HG03025 (cell line): Measurements from ENCODE around the gene ABCC4.
A peak's percentile ranks its signal among the peaks of the same experiment; 100 is the strongest.
"Not testable (repeated sequence)": the region's sequence is repeated elsewhere in the genome, so short reads cannot be mapped to it uniquely, and the experiment has no call there.

Source experiments
- ATAC-seq: cut with Tn5 transposase; IDR thresholded peaks from one replicate; pipeline ENCODE4 v1.9.1; 2021; ENCODE audit warnings: mild to moderate bottlenecking, moderate library complexity; ENCODE audit not compliant: unreplicated experiment, low FRiP score

The ABCC4 gene

DNA sequence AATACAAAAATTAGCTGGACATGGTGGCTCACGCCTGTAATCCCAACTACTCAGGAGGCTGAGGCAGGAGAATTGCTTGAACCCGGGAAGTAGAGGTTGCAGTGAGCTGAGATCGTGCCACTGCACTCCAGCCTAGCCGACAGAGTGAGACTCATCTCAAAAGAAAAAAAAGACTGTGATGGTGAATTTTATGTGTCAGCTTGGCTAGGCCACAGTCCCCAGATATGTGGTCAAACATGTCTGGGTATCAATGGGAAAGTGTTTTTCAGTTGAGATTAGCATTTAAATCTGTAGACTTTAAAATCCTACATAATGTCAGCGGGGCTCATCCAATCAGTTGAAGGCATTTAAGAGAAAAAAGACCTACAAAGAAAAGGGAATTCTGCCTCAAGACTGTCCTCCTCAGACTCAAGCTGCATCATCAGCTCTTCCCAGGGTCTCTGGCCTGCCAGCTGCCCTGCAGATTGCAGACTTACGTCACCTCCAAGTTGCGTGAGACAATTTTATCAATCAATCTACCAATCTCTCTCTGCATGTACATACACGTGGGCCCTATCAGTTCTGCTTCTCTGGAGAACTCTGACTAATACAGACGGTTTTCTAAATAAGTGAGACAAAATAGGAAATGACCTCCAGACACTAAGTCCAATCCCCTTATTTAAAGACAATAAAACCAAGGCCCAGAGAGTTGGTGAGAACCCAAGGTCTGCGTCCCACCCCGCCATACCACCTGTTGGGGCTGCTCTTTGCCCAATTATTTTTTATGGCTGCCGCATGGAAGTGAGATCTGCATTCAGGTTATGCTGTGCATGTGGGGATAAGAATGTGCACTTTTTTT, 99.2 kb downstream of the ABCC4 start:
- ATAC-seq = no peak

DNA sequence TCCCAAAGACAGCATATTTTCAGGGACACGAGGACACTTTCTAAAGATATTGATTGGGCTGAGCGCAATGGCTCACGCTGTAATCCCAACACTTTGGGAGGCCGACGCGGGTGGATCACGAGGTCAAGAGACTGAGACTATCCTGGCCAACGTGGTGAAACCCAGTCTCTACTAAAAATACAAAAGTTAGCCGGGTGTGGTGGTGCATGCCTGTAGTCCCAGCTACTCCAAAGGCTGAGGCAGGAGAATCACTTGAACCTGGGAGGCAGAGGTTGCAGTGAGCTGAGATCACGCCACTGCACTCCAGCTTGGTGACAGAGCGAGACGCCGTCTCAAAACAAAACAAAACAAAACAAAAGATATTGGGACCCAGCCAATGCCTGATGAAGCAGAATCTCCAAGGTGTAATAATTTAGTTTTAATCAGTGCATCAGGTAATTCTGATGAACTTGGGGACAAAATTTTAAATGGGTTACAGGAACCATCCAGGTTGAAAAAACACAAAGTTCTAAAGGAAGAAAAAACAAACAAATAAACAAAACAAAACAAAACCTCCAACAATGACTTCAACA, 100.8 kb downstream of the ABCC4 start:
- not testable (repeated sequence) for ATAC-seq

DNA sequence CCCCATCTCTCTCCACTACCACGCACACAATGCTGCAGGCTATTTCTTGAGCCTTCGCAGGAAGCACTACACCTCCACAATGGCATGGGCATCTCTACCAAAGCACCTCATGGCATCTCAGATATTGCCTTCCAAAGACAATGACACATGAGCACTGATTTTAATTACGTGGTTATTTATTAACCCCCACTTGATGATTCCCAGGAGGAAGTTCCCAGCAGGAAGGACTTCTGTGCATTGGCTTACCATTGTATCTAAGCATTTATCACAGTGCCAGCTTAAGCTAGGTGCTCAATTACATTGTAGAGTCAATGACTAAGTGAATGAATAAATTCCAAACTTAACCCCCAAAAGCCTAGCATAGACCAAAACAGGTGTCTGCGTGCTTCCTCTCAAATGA, 101.4 kb downstream of the ABCC4 start:
- ATAC-seq = no peak

DNA sequence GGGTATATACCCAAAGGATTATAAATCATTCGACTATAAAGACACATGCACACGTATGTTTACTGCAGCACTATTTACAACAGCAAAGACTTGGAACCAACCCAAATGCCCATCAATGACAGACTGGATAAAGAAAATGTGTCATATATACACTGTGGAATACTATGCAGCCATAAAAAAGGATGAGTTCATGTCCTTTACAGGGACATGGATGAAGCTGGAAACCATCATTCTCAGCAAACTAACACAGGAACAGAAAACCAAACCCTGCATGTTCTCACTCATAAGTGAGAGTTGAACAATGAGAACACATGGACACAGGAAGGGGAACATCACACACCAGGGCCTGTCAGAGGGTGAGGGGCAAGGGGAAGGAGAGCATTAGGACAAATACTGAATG, 102.6 kb downstream of the ABCC4 start:
- ATAC-seq = not testable (repeated sequence)

DNA sequence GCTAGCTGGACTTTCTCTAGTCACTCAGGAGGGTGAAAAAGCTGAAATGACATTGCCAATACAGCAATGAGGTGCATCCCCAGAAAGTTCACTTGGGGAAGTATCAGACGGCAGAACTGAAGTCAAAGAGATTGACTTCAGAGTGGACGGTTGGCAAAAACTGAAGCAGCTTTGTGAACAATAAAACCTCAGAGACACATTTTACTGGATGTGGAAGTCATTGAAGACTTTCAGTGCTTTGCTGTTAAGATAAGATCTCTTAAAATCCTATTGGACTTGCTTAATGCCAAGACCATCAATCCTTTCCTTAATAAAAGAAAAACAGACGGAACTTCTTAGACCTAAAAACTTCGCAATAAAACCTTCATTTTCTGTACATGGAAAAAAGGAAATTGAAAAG, 103.7 kb downstream of the ABCC4 start:
- ATAC-seq = no peak

DNA sequence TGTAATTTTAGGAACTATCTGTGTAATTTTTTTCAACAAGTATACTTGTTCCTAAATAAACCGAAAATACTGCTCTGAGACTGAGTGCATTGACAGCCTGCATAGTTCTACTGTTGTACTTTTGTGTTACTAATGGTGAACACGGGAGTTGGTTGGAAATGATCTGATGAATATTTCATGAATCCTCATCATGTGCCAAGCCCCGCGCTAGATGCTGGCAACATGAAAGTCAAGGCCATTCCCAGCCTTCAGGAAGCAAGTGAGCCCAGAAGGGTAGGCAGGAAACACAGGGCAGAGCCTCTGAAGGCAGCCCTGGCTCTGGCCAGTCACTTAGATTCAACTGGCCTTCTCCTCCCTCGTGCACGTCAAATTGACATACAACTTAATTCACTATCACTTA, 106.1 kb downstream of the ABCC4 start:
- no peak for ATAC-seq

DNA sequence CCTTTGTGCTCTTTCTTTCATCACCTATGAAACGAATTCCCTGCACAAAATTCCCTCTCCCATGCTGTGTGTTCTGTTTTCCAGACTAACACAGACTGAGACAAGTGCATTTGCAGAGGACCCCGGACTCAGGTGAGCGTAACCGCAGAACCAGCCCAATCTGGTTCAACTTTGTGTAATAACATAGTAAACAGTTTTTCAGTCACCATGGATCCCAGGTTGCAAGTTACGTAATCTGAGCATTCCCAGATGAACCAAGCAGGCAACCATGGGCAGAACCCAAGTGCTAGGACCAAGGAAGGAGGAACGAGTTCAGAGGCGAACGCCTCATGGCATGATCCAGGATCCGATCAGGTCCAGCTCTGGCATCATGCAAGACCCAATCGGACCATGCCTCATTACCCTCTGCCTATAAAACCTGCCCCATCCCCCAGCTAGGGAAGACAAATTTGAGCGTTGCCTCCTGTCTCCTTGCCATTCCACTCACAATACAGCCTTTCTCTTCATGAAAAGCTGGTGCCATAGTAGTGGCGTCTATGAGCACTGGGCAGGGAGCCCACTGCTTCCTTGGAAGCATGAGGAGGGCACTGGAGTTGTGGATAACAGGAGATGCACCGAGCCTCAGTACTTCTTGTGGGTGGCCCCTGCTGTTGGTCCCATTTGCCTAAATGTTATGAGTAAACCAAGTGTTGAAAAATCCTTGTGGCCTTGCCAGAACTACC, 107.6 kb downstream of the ABCC4 start:
- ATAC-seq = no peak

DNA sequence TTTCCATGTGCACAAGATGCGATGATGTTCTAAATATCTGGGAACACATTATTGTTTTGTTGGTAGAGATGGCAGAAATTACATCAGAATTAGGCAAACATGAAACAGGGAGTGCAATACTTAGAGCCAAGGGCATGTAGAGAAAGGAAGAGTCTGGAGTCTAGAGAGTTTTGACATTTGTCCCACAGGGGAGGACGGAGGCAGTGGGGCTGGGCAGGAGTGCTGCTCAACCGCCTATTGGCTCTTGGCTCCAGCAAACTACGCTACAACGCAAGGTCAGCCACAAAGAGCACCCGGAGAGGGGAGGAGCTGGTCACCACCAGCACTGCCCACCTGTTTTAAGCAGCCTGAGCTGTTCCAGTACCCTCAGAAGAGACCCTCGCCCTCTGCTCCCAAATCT, 108.3 kb downstream of the ABCC4 start:
- no peak for ATAC-seq

DNA sequence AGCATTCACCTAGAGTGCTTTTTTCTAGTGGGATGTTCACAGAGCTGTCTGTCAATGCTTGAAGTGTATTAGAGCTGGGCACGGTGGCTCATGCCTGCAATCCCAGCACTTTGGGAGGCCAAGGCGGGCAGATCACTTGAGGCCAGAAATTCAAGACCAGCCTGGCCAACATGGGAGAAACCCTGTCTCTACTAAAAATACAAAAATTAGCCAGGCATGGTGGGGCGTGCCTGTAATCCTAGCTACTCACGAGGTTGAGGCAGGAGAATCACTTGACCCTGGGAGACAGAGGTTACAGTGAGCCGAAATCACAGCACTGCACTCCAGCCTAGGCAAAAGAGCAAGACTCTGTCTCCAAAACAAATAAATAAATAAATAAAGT, 108.7 kb downstream of the ABCC4 start:
- ATAC-seq = not testable (repeated sequence)

DNA sequence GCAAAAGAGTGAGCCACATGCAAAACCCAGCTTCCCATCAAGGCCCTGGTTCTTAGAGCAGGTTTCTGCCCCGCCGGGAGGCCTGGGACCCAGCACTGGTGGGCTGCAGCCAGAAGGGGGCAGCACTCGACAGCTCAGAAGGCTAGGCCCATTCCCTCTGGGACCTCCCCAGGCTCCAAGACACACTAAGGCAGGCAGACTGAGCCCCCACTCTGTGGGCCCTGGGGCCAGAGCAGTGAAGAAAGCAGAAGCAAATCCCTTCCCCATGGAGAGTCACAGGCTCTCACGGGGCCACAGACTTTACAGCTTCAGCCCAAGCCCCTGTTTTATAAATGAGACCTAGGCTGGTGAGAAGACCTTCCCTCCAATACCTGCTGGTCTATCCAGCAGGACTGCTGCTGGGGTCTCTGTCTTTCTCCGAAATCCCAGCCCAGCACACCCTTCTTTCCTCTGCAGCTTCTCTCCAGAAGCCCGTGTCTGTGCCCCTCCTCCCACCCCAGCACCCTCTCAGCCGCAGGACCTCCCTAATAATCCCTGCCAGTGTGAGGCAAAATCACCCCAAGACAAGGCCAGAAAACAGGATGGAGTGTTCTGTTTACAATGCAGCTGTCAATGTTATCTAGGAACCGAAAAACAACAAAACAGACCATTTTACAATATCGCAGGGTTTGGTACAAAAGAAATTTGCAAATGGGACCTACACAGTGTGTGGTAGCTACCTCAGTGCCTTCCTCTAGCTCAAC, 109.3 kb downstream of the ABCC4 start:
- peak; percentile 84 for ATAC-seq

DNA sequence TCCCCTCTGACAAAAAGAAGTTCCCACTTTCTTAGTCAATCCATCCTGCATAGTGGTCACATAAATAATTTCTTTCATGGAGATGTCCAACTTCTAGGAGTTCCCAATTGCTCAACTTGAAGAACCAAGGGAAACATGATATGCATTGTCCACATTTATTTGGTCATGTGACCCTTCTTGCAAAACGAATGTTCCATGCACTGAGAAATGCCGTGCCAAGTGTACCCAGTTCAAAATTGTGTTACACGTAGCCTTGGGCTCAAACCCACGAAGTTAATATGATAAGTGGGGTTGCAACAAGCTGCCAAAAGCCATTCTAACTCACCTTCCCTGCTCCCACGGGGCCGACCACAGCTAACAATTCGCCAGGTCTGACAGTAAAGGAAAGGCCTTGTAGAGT, 113.1 kb downstream of the ABCC4 start:
- no peak for ATAC-seq

DNA sequence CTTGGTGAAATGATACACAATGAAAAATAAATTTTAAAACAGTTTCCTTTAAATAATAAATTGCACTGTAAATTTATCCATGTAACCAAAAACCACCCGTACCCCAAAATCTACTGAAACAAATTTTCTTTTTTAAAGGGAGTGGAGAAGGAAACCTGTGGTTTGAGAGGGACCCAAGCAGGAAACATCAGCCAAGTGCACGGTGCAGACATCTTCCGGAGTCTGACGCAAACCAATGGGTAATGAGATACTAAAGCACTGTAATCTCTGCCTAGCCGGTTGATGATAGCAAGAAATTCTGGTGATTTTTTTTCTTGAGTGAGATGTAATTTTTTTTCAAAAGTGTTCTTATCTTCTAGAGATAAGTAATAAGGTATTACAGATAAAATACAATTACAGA, 115.4 kb downstream of the ABCC4 start:
- ATAC-seq = no peak

DNA sequence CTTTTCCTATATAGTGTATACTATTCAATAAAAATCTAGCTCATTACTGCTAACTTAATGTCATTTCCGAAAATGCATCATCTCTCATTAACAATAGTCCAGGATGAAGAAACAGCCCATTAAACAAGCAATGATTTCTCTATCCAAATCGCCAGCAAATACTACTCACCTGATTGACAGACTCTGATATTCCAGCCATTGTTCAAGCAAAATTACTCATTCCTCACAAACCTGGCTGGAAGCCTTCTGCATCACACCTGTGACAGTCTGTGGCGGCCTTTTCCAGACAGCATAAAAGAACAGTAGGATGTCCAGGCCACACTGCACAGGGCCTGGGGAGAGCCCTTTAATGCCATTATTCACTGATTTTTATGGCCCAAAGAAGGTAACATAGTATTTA, 115.9 kb downstream of the ABCC4 start:
- no peak for ATAC-seq

DNA sequence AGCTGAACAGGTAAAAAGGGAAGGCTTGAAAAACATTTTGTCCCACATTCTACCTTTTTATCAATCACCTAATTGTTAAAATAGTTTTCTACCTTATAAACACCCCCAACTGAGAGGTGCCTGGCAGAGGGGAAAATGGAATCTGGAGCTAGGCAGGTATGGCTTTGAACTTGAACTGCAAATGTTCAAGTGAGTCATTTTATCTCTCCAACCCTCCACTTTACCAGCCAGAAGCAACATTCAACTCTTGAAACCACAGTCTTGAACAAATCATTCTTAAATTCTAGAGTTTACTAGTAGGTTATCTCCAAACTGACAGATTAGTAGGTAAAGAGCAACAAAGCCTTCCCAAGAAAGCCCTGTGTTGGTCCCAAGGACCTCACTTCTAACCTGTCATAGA, 116.9 kb downstream of the ABCC4 start:
- ATAC-seq = no peak

DNA sequence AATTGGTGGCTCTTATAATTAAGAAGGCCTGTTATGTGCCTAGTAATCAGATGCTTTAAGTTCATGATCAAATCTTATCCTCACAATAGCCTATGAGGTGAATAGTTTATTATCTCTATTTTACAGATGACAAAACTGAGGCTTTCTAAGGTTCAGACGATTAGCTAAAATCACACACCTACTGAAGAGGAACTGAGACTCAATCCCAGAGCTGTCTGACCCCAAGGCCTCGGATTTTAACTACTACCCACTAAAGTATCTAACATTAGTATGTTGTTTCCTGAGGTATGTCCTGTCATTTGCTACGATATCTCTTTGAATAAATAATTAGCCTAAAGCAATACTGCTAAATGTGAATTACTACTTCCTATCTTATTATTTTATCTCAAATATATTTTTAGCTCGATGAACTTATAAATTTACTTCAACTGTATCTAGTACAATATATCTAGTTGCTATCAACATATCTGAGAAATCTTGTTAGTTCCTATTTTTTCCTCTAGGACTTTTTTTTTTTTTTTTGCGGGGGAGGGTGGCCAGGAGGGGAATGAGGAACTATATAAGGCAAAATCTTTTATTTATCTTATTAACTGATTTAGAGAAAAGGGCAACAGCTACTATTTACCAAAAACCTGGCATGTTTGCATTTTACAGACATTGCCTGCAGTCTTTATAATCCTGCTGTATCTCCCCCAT, 118.5 kb downstream of the ABCC4 start:
- peak; percentile 55 for ATAC-seq

DNA sequence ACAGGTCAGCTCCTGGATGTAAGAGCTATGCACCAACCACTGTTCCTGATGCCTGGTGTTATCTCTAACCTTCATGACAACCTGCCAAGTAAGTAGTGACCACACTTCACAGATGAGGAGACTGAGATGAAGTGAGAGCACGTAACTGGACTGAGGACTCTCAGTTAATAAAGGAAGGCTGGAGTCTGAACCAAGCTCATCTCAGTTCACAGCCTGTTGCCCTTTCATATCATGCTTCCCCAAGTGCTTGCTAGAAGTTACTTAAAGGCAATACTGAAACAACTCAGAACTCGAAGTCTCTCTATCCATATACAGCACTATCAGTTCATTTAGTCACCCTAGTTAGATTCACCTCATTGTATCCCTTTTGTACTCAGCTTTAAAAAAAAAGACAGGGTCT, 119.7 kb downstream of the ABCC4 start:
- peak; percentile 92 for ATAC-seq

DNA sequence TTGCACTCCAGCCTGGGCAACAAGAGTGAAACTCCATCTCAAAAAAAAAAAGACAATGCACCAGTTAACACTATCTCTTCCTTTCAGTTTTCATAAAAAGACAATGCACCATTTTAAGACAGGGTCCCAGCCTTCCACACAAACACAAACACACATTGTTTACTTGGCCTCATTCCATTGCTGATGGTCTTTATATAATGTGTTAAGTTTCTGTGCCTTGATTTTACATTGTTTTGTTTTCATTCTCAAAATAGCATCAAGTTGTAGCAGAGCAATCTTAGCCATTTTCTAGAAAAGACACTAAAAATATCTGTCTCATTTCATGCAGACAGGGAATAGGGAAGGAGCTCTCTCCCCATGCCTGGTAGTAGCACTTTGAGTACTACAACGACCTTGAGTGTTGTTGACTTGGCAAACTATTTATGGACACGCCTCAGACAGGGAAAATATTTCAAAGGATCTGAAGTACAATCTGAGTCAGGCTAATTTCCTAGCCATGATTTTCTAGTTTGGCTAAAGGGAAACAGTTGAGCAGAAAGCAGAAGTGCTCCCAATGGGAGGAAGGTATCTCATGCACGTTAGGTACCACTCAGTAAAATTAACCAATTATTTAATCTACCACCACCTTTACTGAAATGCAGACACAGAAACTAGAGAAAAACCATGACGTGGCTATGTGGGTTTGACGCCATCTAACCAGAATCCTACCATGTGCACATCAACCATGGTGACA, 120.6 kb downstream of the ABCC4 start:
- no peak for ATAC-seq

DNA sequence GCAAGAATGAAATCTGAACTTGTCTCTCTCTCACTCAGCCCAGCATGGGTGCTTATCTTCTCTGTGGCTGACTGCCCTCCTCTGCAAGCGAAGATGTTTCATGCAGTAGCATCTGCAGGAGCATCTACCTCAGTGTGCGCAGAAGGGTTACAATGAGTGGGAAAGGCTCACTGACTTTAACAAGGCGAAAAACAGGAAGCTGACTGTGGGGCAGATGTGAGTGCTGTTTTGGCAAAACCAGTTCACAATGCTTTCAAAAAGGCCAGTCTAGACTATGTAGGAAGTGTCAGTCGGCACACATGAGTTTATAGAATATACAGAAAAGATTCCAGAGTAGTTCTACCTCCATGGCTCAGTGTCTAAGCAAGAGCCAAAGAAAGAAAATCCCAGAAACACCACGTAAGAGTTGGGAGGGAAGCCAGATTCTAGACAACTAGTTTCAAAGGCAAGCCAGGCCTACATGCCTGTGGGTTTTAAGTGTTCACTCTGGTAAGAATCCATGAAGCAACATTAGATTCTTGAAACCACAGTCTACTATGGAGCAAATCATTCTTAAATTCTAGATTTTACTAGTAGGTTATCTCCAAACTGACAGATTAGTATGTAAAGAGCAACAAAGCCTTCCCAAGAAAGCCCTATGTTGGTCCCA, 124.5 kb downstream of the ABCC4 start:
- no peak for ATAC-seq

DNA sequence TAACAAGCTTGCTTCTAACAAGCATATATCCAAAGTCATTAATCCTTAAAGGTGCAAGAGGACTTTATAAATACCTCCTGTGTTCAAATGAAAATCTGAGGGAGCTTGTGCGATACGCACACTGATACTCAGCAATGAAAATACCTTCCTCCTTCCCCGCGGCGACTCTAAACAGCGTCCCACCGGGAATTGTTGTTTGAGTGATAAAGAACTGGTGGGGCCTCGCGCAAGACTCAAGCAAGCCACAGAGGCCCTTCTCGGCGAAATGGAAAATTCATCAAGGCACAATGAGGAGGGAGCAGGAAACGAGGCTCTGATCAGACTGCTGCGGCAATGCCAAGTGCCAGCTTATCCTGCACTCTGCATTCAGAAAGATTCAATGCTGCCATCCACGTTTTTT, 126.7 kb downstream of the ABCC4 start:
- ATAC-seq = no peak
